GM19328 (cell line): Measurements from ENCODE around the gene CFAP68.
"Not testable (repeated sequence)": the region's sequence is repeated elsewhere in the genome, so short reads cannot be mapped to it uniquely, and the experiment has no call there.

Experiments
- ATAC-seq: cut with Tn5 transposase; IDR thresholded peaks from one replicate; pipeline ENCODE4 v1.9.1; 2021; ENCODE audit warnings: mild to moderate bottlenecking, moderate library complexity; ENCODE audit not compliant: unreplicated experiment

CFAP68 gene

GRCh38 chr11:111916768-111917167 lies 37.4 kb downstream of the CFAP68 start:
- no peak for ATAC-seq

GRCh38 chr11:111917312-111917711 lies 38.0 kb downstream of the CFAP68 start:
- no peak for ATAC-seq

- no peak for ATAC-seq
These were observed 38.4 kb downstream of the CFAP68 start for GRCh38 chr11:111917788-111918187.

GRCh38 chr11:111918390-111919256 lies 39.3 kb downstream of the CFAP68 start, which contains the start of gene C11orf52:
Gene C11orf52, plus strand, starts transcription at chr11:111918913. Its CDS starts 60 bp downstream, at chr11:111918973.
- ATAC-seq, result no peak

- ATAC-seq, result no peak
These were observed 41.6 kb downstream of the CFAP68 start for GRCh38 chr11:111920908-111921307.

- no peak for ATAC-seq
These were observed 42.3 kb downstream of the CFAP68 start for GRCh38 chr11:111921541-111922230.

GRCh38 chr11:111922803-111923202 lies 43.5 kb downstream of the CFAP68 start:
- no peak for ATAC-seq

- ATAC-seq, result no peak
These were observed 44.0 kb downstream of the CFAP68 start for GRCh38 chr11:111923351-111923788.

- no peak for ATAC-seq
These were observed 44.6 kb downstream of the CFAP68 start for GRCh38 chr11:111923951-111924350.

- no peak for ATAC-seq
These were observed 46.6 kb downstream of the CFAP68 start for GRCh38 chr11:111925953-111926352.

- peak; percentile 92 for ATAC-seq
These were observed 47.4 kb downstream of the CFAP68 start for GRCh38 chr11:111926505-111927391.

GRCh38 chr11:111930472-111930871 lies 51.1 kb downstream of the CFAP68 start:
- no peak for ATAC-seq

GRCh38 chr11:111932611-111932950 lies 53.2 kb downstream of the CFAP68 start:
- ATAC-seq, result no peak

- not testable (repeated sequence) for ATAC-seq
These were observed 53.8 kb downstream of the CFAP68 start for GRCh38 chr11:111933176-111933575.

GRCh38 chr11:111933872-111934271 lies 54.5 kb downstream of the CFAP68 start:
- ATAC-seq, result no peak

- ATAC-seq, result no peak
These were observed 55.0 kb downstream of the CFAP68 start for GRCh38 chr11:111934306-111934705.
